Measurements from ENCODE around the gene ACTRT1.

ACTRT1 gene

DNA sequence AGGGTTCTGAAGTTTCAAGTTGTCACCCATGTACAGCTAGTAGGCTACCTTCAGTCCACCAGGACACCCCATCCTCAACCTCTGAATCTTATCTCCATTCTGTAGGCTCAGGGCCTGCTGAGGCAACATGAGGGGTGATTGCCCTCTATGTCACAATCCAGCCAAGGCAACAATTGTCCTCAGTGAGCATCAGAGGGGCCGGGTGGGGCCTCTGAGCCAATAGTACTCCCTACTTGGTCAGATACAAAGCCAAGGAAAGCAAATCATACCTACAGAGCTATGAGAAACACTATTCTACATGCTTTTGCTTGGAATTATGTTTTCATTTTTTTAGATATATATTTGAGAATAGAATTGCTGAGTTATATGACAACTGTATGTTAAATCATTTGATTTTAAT is at the start of gene ACTRT1:
TSS of gene ACTRT1 (minus strand) at position 101 of the 400 bp plus-strand sequence. CDS start 197 bp downstream, outside the sequence.
- H3K36me3 ChIP-seq (ENCODE audit: control insufficient read depth, low read depth, low read length): no peaks in the 10 kb centered on the region
- H3K4me1 ChIP-seq (ENCODE audit: control insufficient read depth, low read depth, low read length): no peaks in the 10 kb centered on the region
- H3K9me3 ChIP-seq (ENCODE audit: control insufficient read depth, low read depth, low read length): peaks cover 30% of the 10 kb centered on the region
- no peaks in the 10 kb centered on the region for H3K27me3 ChIP-seq (ENCODE audit: control insufficient read depth, insufficient read depth, low read length)
- H3K9ac ChIP-seq (ENCODE audit: low read length): no peak within 1 kb of the TSS
- H3K27ac ChIP-seq (ENCODE audit: low read length): no peak within 1 kb of the TSS
- H3K4me3 ChIP-seq (ENCODE audit: low read length): no peak within 1 kb of the TSS

DNA sequence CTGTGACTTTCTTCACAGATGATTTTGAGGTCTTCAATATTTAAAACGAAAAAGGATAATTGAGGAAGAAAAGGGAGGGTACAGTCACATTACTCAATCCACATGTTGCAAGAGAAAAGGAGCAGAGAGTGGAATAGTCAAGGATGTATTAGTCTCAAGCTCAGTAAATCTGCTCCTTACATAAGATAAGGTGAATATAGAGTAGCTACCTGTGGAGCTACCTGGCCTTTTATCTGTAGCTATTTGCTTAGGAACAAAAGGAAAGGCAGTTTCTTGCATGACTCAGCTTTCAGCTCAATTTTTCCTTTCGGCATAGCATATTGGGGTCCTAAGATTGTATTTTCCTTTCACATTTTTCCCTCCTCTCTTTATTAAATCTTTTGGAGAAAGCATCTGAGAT is 26.3 kb upstream of the ACTRT1 start:
- Histone ChIP-seq H3K4me3 (ENCODE audit: low read length) (peak overlapping the region; percentile 19), H3K27me3 (ENCODE audit: control insufficient read depth, insufficient read depth, low read length) (no peaks in the 10 kb centered on the region), H3K36me3 (ENCODE audit: control insufficient read depth, low read depth, low read length) (no peaks in the 10 kb centered on the region), H3K27ac (ENCODE audit: low read length) (peak overlapping the region; percentile 15), H3K9me3 (ENCODE audit: control insufficient read depth, low read depth, low read length) (peaks cover 14% of the 10 kb centered on the region), H3K4me1 (ENCODE audit: control insufficient read depth, low read depth, low read length) (peaks cover 7% of the 10 kb centered on the region), H3K9ac (ENCODE audit: low read length) (no peak overlapping the region)

DNA sequence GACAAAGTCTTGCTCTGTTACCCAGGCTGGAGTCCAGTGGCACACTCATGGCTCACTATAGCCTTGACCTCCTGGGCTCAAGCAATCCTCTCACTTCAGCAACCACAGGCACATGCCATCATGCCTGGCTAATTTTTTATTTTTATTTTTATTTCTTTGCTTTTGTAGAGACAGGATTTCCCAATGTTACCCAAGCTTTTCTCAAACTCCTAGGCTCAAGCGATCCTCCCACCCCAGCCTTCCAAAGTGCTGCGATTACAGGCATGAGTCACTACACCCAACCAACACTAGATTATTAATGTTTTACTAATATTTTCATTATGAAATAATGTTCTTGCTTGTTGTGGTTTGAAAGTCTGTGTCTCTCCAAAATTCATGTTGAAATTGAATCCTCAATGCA is 5.2 kb upstream of the ACTRT1 start:
- H3K4me1 ChIP-seq (ENCODE audit: control insufficient read depth, low read depth, low read length): no peaks in the 10 kb centered on the region
- no peak overlapping the region for H3K27ac ChIP-seq (ENCODE audit: low read length)
- H3K36me3 ChIP-seq (ENCODE audit: control insufficient read depth, low read depth, low read length): no peaks in the 10 kb centered on the region
- no peak overlapping the region for H3K4me3 ChIP-seq (ENCODE audit: low read length)
- no peaks in the 10 kb centered on the region for H3K27me3 ChIP-seq (ENCODE audit: control insufficient read depth, insufficient read depth, low read length)
- no peak overlapping the region for H3K9ac ChIP-seq (ENCODE audit: low read length)
- H3K9me3 ChIP-seq (ENCODE audit: control insufficient read depth, low read depth, low read length): peaks cover 33% of the 10 kb centered on the region

DNA sequence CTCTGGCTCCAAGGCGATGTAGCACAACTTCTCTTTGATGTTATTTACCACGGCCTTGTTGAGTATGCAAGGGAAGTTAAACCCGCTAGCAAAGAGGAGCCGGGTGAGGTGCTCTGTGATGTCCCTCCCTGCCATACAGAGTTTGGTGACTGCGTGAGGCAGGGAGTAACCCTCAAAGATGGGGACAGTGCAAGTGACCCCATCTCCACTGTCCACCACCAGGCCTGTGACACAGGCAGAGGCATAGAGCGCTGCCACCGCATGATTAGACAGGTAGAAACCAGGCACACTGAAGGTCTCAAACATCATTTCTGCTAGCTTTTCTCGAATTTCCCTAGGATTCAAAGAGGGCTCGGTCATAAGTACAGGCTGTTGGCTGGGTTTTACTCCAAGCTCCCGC is 677 bp downstream of the ACTRT1 start:
- Histone ChIP-seq H3K4me3 (ENCODE audit: low read length) (no peak overlapping the region), H3K4me1 (ENCODE audit: control insufficient read depth, low read depth, low read length) (no peaks in the 10 kb centered on the region), H3K36me3 (ENCODE audit: control insufficient read depth, low read depth, low read length) (no peaks in the 10 kb centered on the region), H3K27me3 (ENCODE audit: control insufficient read depth, insufficient read depth, low read length) (no peaks in the 10 kb centered on the region), H3K9ac (ENCODE audit: low read length) (no peak overlapping the region), H3K27ac (ENCODE audit: low read length) (no peak overlapping the region), H3K9me3 (ENCODE audit: control insufficient read depth, low read depth, low read length) (peaks cover 30% of the 10 kb centered on the region)

DNA sequence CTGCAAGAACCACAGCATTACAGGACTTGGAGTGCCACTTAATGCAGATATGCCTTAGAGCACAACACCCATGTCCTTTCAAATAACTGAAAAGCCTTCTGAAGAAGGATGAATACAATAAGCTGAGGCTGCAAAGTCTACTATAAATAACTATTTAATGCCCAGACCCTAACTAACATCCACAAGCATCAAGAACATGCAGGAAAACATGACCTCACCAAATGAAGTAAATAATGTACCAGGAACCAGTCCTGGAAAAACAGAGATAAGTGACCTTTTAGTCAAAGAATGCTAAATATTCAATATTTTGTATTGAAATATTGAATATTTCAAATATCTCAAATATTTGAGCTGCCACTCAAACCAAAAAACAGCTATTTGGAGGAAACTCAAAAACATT is 16.9 kb downstream of the ACTRT1 start:
- Histone ChIP-seq H3K9me3 (ENCODE audit: control insufficient read depth, low read depth, low read length) (peaks cover 25% of the 10 kb centered on the region), H3K27ac (ENCODE audit: low read length) (no peak overlapping the region), H3K27me3 (ENCODE audit: control insufficient read depth, insufficient read depth, low read length) (no peaks in the 10 kb centered on the region), H3K9ac (ENCODE audit: low read length) (no peak overlapping the region), H3K4me1 (ENCODE audit: control insufficient read depth, low read depth, low read length) (no peaks in the 10 kb centered on the region), H3K36me3 (ENCODE audit: control insufficient read depth, low read depth, low read length) (no peaks in the 10 kb centered on the region), H3K4me3 (ENCODE audit: low read length) (no peak overlapping the region)

DNA sequence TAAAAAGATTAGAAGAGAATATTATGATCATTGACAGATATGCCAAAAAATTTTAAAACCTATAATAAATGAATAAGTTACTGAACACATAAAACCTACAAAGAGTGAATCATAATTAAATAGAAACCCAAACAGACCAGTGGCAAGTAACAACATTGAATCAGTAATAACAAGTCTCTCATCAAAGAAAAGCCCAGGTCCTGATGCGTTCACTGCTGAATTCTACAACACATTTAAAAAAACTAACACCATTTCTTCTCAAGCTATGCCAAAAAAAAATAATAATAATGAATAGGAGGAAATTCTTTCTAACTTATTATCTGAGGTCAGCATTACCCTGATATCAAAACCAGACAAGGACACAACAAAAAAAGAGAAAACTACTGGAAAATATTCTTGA is 30.6 kb downstream of the ACTRT1 start:
- Histone ChIP-seq H3K4me3 (ENCODE audit: low read length) (no peak overlapping the region), H3K27me3 (ENCODE audit: control insufficient read depth, insufficient read depth, low read length) (no peaks in the 10 kb centered on the region), H3K9me3 (ENCODE audit: control insufficient read depth, low read depth, low read length) (peaks cover 18% of the 10 kb centered on the region), H3K36me3 (ENCODE audit: control insufficient read depth, low read depth, low read length) (no peaks in the 10 kb centered on the region), H3K9ac (ENCODE audit: low read length) (no peak overlapping the region), H3K27ac (ENCODE audit: low read length) (no peak overlapping the region), H3K4me1 (ENCODE audit: control insufficient read depth, low read depth, low read length) (no peaks in the 10 kb centered on the region)

DNA sequence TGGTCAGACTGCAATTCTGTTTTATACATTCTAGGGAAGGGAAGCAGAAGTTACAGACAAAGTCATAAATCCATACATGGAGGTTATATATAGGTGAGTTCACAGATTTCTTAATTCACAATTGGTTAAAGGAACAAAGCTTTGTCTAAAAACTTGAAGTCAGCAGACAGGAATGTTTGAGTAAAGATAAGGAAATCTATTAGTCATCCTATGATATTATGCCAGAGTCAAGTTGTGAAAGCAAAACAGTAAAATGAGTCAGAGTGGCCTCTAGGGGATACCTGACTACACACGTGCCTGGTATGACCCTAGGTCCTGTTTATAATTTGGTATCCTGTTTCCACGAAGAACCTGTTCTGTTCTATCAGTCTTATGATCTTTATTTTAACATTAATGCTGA is 31.5 kb downstream of the ACTRT1 start:
- Histone ChIP-seq H3K9me3 (ENCODE audit: control insufficient read depth, low read depth, low read length) (peaks cover 15% of the 10 kb centered on the region), H3K9ac (ENCODE audit: low read length) (no peak overlapping the region), H3K27ac (ENCODE audit: low read length) (no peak overlapping the region), H3K27me3 (ENCODE audit: control insufficient read depth, insufficient read depth, low read length) (no peaks in the 10 kb centered on the region), H3K4me1 (ENCODE audit: control insufficient read depth, low read depth, low read length) (no peaks in the 10 kb centered on the region), H3K36me3 (ENCODE audit: control insufficient read depth, low read depth, low read length) (no peaks in the 10 kb centered on the region), H3K4me3 (ENCODE audit: low read length) (no peak overlapping the region)

DNA sequence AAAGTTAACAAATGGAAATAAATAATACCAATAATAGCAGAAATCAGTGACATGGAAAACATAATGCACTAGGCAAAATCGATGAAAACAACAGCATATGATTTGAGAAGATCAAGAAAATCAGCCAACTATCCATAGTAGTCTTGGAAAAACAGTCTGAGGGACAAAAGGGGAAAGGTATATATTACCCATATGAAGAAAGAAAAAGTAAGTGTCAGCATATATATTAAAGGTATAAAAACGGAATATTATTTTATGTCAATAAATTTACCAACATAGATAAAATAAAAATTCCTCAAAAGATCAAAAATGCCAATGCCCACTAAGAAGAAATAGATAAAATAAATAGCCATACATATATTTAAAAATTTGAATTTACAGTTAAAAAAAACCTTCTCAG is 33.0 kb downstream of the ACTRT1 start:
- H3K4me3 ChIP-seq (ENCODE audit: low read length): no peak overlapping the region
- H3K27ac ChIP-seq (ENCODE audit: low read length): no peak overlapping the region
- no peak overlapping the region for H3K9ac ChIP-seq (ENCODE audit: low read length)
- no peaks in the 10 kb centered on the region for H3K27me3 ChIP-seq (ENCODE audit: control insufficient read depth, insufficient read depth, low read length)
- no peaks in the 10 kb centered on the region for H3K36me3 ChIP-seq (ENCODE audit: control insufficient read depth, low read depth, low read length)
- peaks cover 12% of the 10 kb centered on the region for H3K9me3 ChIP-seq (ENCODE audit: control insufficient read depth, low read depth, low read length)
- H3K4me1 ChIP-seq (ENCODE audit: control insufficient read depth, low read depth, low read length): no peaks in the 10 kb centered on the region

DNA sequence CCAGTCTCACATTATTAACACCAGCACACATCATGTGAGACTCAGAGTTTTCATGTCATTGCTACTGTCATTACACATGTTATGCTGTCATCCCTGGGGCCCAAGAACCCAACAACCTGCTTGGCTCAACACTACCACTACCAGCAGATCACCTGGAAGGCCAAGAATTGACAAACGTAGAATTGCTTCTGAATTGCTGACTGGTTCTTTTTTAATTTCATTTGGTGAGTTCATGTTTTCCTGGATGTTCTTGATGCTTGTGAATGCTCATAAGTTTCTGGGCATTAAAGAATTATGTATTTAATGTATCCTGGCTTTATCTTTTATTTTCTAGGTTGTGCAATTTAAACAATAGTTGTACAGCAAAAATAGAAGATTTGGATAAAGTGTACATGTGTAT is 40.2 kb downstream of the ACTRT1 start:
- H3K27ac ChIP-seq (ENCODE audit: low read length): no peak overlapping the region
- no peaks in the 10 kb centered on the region for H3K4me1 ChIP-seq (ENCODE audit: control insufficient read depth, low read depth, low read length)
- H3K27me3 ChIP-seq (ENCODE audit: control insufficient read depth, insufficient read depth, low read length): no peaks in the 10 kb centered on the region
- H3K36me3 ChIP-seq (ENCODE audit: control insufficient read depth, low read depth, low read length): no peaks in the 10 kb centered on the region
- peaks cover 17% of the 10 kb centered on the region for H3K9me3 ChIP-seq (ENCODE audit: control insufficient read depth, low read depth, low read length)
- H3K9ac ChIP-seq (ENCODE audit: low read length): no peak overlapping the region
- no peak overlapping the region for H3K4me3 ChIP-seq (ENCODE audit: low read length)

DNA sequence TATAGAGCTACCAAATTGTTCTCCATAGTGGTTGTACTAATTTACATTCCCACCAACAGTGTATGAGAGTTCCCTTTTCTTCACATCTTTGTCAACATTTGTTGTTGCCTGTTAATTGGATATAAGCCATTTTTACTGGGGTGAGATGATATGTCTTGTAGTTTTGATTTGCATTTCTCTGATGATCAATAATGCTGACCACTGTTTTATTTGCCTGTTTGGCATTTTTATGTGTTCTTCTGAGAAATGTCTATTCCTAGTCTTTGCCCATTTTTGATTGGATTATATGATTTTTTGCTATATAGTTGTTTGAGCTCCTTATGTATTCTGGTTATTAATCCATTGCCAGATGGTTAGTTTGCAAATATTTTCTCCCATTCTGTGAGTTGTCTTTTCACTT is 44.3 kb downstream of the ACTRT1 start:
- Histone ChIP-seq H3K36me3 (ENCODE audit: control insufficient read depth, low read depth, low read length) (no peaks in the 10 kb centered on the region), H3K27ac (ENCODE audit: low read length) (no peak overlapping the region), H3K27me3 (ENCODE audit: control insufficient read depth, insufficient read depth, low read length) (no peaks in the 10 kb centered on the region), H3K4me3 (ENCODE audit: low read length) (no peak overlapping the region), H3K4me1 (ENCODE audit: control insufficient read depth, low read depth, low read length) (no peaks in the 10 kb centered on the region), H3K9me3 (ENCODE audit: control insufficient read depth, low read depth, low read length) (peaks cover 17% of the 10 kb centered on the region), H3K9ac (ENCODE audit: low read length) (no peak overlapping the region)

Measured in iPS-18a (cell line).